ENCODE measurements around the gene KCNH8. TPM values are rescaled to one million over a fixed set of nuclear protein-coding genes. Genes with fewer than 3 reads are reported as not detected.

KCNH8 gene
- total and polyA plus RNA-seq, 4 donors: 0.02 to 0.08 (median 0.05) TPM; not detected in 1

DNA sequence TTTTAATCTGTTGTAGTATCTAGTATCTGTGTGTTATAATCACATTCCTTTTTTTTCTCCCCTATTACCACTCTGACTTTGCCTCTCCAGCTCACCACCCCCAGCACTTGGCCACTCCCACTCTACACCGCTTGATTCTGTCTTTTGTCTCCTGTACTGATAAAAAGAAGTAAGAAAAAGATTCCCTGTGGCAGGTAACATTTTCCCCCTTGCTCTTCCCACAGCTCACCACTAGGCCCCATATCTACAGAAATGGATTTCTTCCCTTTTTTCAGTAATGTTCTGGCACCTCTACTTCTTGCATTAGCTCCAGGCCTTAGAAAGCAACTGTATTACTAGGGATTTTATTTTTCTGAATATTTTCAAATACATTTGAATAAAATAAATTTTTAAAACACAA, 25.6 kb downstream of the KCNH8 start:
- H3K27ac ChIP-seq (ENCODE audit: low read depth in 1 of 2, low read length in 2 of 2): no peak overlapping the region
- WGBS: 25% methylated on average over 1 of the region's 1 CpG
- TF ChIP-seq TAF1 (conservative IDR thresholded peaks at IDR 0.05): no peak
- TF ChIP-seq GABPA (IDR thresholded peaks at IDR 0.05 in 1 of 2, conservative IDR thresholded peaks at IDR 0.05 in 1 of 2): no peak
- no peak for TF ChIP-seq HNF4G (IDR thresholded peaks at IDR 0.05)
- TF ChIP-seq REST (IDR thresholded peaks at IDR 0.05): no peak
- TF ChIP-seq, protein P1, sequence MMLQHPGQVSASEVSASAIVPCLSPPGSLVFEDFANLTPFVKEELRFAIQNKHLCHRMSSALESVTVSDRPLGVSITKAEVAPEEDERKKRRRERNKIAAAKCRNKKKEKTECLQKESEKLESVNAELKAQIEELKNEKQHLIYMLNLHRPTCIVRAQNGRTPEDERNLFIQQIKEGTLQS (IDR thresholded peaks at IDR 0.05): no peak
- no peak for TF ChIP-seq FOXA1 (IDR thresholded peaks at IDR 0.05)
- TF ChIP-seq FOXA2 (IDR thresholded peaks at IDR 0.05): no peak

DNA sequence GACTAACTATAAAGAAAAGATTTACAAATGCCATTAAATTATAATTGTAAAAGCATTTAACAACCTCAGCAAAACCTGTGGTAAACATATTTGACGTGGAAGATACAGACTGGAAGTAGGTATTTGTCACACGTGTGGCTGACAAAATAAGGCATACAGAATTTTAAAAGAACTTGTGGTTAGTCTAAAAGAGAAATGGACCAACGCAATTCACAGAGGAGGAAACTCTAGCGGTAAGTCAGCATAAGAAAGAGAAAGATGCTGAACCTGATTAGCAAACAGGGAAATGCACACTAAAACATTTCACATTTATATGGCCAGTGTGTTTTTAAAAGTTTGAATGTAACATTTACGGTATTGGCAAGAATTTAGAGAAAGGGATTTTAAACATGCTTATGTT, 35.3 kb downstream of the KCNH8 start:
- 49% methylated on average over 5 of the region's 5 CpGs for WGBS
- no peak overlapping the region for H3K27ac ChIP-seq (ENCODE audit: low read depth in 1 of 2, low read length in 2 of 2)
- no peak overlapping the region for H3K9ac ChIP-seq (ENCODE audit: low read depth in 1 of 2, low read length in 2 of 2)
- no peak for DNase-seq (ENCODE audit: low spot score)
- H3K36me3 ChIP-seq (ENCODE audit: control insufficient read depth in 4 of 4, insufficient read depth in 3 of 4, low read depth in 1 of 4, low read length in 3 of 4): no peaks in the 10 kb centered on the region
- H3K4me1 ChIP-seq (ENCODE audit: control insufficient read depth in 4 of 4, insufficient read depth in 4 of 4, low read length in 3 of 4): no peaks in the 10 kb centered on the region
- no peaks in the 10 kb centered on the region for H3K27me3 ChIP-seq (ENCODE audit: control insufficient read depth in 4 of 4, insufficient read depth in 4 of 4, low read length in 3 of 4)
- TF ChIP-seq, protein P1 (IDR thresholded peaks at IDR 0.05): no peak
- TF ChIP-seq RXRA (IDR thresholded peaks at IDR 0.05) (no peak), GABPA (IDR thresholded peaks at IDR 0.05 in 1 of 2, conservative IDR thresholded peaks at IDR 0.05 in 1 of 2) (no peak), HNF4A (conservative IDR thresholded peaks at IDR 0.05) (no peak), YY1 (IDR thresholded peaks at IDR 0.05) (no peak), JUND (IDR thresholded peaks at IDR 0.05) (no peak), SP1 (IDR thresholded peaks at IDR 0.05) (no peak), TAF1 (conservative IDR thresholded peaks at IDR 0.05) (no peak), FOXA2 (IDR thresholded peaks at IDR 0.05) (no peak), EGR1 (IDR thresholded peaks at IDR 0.05; ENCODE audit: low read depth in 2 of 2) (no peak), ZBTB33 (IDR thresholded peaks at IDR 0.05) (no peak), FOXA1 (IDR thresholded peaks at IDR 0.05) (no peak)
- TF ChIP-seq, protein P2, sequence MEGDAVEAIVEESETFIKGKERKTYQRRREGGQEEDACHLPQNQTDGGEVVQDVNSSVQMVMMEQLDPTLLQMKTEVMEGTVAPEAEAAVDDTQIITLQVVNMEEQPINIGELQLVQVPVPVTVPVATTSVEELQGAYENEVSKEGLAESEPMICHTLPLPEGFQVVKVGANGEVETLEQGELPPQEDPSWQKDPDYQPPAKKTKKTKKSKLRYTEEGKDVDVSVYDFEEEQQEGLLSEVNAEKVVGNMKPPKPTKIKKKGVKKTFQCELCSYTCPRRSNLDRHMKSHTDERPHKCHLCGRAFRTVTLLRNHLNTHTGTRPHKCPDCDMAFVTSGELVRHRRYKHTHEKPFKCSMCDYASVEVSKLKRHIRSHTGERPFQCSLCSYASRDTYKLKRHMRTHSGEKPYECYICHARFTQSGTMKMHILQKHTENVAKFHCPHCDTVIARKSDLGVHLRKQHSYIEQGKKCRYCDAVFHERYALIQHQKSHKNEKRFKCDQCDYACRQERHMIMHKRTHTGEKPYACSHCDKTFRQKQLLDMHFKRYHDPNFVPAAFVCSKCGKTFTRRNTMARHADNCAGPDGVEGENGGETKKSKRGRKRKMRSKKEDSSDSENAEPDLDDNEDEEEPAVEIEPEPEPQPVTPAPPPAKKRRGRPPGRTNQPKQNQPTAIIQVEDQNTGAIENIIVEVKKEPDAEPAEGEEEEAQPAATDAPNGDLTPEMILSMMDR (IDR thresholded peaks at IDR 0.05; ENCODE audit: low read depth, low read length, missing input control): no peak
- no peak overlapping the region for H3K4me3 ChIP-seq (ENCODE audit: low read depth in 1 of 3, low read length in 3 of 3)
- no peaks in the 10 kb centered on the region for H3K9me3 ChIP-seq (ENCODE audit: control insufficient read depth in 4 of 4, low read length in 3 of 4)

More for the DNA sequence above, 25.6 kb downstream of the KCNH8 start:
- Histone ChIP-seq H3K27me3 (ENCODE audit: control insufficient read depth in 4 of 4, insufficient read depth in 4 of 4, low read length in 3 of 4) (no peaks in the 10 kb centered on the region), H3K9me3 (ENCODE audit: control insufficient read depth in 4 of 4, low read length in 3 of 4) (no peaks in the 10 kb centered on the region), H3K36me3 (ENCODE audit: control insufficient read depth in 4 of 4, insufficient read depth in 3 of 4, low read depth in 1 of 4, low read length in 3 of 4) (no peaks in the 10 kb centered on the region), H3K4me3 (ENCODE audit: low read depth in 1 of 3, low read length in 3 of 3) (no peak overlapping the region), H3K9ac (ENCODE audit: low read depth in 1 of 2, low read length in 2 of 2) (no peak overlapping the region), H3K4me1 (ENCODE audit: control insufficient read depth in 4 of 4, insufficient read depth in 4 of 4, low read length in 3 of 4) (no peaks in the 10 kb centered on the region)
- no peak for DNase-seq (ENCODE audit: low spot score)
